Renal pelvis (tissue), 4 donors: Measurements from ENCODE around the gene COX17. TPM values are rescaled to one million over a fixed set of nuclear protein-coding genes. Genes with fewer than 3 reads are reported as not detected.
"Not testable (repeated sequence)": the region's sequence is repeated elsewhere in the genome, so short reads cannot be mapped to it uniquely, and the experiment has no call there.

Experiments
- DNase-seq: peaks from one replicate; pipeline ENCODE4 v3.0.0-alpha.2; 2013
- polyA plus RNA-seq, 3 donors: library from polyadenylated mRNA; unstranded; fragments of 120-200 nt; gene quantifications; one replicate each; pipeline ENCODE4 v1.2.1, GENCODE V29; 2013; ENCODE audit not compliant: insufficient read length in 3 of 3

Gene COX17
- polyA plus RNA-seq, 3 donors = 44.2 to 47.2 (median 45.0) TPM

- DNase-seq = no peak
Measured at GRCh38 chr3:119679874-119680273, 2.7 kb upstream of the COX17 start.

GRCh38 chr3:119678209-119678608 lies 1.0 kb upstream of the COX17 start:
- DNase-seq = not testable (repeated sequence)

GRCh38 chr3:119677641-119677934 lies 382 bp upstream of the COX17 start:
- no peak for DNase-seq

DNA sequence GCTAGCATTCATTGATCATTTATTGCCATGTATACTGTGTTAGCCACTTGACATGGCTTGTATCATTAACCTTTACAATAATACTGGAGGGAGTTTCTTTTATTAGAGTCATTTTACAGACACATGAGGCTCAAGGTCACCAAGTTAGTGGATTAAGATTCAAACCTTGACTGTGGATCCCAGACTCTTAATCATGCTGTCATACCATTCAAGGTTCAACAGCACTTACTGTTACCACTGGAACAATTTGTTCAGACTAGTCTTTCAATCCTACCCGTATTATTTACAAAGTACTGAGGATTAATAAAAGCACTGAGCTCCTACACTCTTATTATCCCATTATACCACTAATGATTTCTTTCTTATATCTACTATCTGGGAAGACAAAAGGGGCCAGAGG lies 1.2 kb downstream of the COX17 start:
- no peak for DNase-seq

DNA sequence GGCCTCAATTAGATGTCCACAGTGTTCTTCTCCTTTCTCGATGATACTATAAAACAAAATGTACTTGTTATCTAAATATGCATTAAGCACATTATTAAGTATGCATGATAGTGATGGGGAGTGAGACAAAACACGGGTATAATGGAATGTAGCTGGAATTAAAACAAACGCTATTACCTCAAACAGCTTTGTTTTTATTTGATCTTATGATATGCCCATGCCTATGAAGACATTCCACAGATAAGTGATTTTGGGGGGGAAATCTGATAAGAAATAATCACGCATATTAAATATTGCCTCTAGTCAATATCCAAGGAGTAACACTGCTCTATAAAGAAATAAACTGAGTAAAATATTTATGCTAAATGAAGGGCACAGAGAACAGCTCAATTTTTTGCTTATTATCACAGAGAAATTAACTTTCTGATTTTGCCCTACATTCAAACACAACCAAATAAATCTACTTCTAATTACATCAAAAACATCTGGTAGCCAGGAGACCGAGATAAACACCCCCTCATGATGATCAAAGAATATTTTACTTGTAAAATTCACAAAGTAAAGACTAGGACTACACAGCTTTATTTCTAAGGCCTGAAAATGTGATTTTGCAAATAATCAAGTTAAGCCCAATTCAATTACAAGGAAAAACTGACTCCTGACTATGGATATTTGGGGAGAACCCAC lies 1.9 kb downstream of the COX17 start:
- no peak for DNase-seq

DNA sequence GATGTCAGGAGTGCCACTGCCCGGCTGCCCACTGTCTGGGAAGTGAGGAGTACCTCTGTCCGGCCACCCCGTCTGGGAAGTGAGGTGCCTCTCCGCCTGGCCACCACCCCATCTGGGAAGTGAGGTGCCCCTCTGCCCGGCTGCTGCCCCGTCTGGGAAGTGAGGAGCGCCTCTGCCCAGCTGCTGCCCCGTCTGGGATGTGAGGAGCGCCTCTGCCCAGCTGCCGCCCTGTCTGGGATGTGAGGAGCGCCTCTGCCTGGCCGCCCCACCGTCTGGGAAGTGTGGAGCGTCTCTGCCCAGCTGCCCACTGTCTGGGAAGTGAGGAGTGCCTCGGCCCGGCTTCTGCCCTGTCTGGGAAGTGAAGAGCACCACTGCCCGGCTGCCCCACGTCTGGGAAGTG lies 3.3 kb downstream of the COX17 start:
- DNase-seq = no peak

GRCh38 chr3:119672776-119673175 lies 4.4 kb downstream of the COX17 start:
- no peak for DNase-seq

DNA sequence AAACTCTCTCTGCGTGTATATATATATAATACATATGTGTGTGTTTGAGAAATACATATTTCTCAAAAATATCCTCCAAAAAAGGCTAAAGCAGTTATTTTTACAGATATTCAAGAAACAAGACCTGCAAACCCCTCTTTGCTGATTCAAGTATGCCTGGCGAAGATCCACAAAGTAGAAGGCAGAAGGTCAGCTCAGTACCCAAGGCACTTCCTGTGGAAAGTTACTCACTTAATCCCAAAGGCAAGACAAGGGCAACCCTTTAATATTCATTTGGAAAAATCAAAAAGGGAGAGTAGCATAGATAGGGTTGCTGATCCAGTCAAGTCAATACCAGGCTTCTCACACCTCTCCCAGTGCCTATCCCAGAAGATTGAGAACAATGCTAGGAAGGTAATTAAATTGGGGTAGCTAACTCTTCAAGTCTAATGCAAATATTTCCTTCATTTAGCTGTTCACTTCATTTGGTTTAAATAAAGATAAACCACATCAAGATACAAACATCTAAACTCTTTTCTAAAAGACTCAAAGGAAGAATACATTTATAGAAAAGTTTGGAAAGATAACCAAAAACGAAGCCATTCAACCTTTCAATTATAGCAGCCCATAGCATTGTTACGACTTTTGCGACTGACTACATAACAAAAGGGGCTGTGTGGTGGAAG lies 7.2 kb downstream of the COX17 start:
- no peak for DNase-seq

DNA sequence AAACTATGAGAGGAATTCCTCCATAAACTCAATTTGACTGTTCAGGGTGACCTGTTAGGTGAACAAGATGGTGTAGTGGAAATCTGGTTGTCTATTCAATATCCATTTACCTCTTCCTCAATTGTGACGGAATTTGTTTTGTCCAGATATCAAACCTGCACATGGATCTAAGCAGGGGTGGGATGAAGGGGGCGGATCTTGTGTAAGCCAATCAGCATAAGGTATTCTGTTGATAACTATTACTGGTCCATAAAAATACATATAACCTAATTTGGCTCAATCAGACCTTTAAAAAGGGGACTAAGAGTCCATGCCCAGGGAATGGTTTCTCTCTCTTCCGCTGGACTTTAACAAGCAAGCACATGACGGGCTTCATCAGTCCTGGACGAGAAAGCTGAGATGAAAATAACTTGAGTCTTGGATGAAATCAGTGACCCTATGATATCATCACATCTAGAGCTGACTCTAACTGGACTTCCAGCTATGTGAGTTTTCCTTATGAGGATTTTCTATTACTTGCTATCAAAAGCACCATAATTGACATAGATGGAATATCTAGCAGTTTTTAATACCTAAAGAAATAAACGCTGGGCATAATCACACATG lies 11.1 kb downstream of the COX17 start:
- no peak for DNase-seq

DNA sequence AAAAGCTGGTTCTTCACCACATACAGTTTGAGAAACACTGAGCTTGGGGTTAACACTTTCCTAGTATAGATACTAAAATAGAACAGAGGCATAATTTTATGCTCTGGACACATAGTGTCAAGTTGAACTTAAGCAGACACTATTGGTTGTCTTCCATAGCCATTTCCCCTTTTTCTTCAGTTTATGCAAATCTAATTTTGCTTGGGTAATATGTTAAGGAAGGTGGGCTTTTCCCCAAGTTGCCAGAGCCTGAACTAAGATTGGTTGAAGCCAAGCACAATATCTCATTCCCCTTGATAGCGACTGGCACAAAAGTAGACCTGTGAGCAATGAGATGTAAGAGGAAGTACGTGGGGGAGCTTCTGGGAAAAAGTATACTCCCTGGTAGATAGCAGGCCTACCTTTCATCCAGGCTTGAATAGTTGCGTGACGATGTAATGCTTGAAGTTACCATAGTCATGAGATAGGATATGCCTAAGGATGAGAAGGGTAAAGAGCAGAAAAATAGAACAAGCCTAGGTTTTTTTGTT lies 12.3 kb downstream of the COX17 start:
- no peak for DNase-seq

DNA sequence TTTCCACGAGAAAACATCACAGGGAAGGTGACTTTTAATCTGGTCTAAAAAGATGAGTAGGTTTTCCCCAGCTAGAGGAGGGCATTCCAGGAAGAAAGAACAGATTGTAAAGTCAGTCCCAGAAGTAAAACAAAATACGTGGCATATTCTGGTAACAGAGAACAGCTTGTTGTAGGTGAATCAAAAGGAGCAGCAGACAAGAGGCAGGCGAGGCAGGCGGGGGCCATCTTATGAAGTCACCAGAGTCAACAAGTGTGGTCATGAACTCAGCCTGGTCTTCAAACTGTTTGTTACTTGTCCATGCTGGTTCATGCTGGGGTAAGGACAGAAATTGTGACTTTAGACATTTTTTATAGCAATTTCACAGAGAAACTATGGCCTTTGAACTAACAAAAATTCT lies 12.8 kb downstream of the COX17 start:
- DNase-seq = no peak

GRCh38 chr3:119663885-119664284 lies 13.3 kb downstream of the COX17 start:
- DNase-seq = no peak

- peak; percentile 30 for DNase-seq
Measured at GRCh38 chr3:119662604-119663373, 14.4 kb downstream of the COX17 start.

DNA sequence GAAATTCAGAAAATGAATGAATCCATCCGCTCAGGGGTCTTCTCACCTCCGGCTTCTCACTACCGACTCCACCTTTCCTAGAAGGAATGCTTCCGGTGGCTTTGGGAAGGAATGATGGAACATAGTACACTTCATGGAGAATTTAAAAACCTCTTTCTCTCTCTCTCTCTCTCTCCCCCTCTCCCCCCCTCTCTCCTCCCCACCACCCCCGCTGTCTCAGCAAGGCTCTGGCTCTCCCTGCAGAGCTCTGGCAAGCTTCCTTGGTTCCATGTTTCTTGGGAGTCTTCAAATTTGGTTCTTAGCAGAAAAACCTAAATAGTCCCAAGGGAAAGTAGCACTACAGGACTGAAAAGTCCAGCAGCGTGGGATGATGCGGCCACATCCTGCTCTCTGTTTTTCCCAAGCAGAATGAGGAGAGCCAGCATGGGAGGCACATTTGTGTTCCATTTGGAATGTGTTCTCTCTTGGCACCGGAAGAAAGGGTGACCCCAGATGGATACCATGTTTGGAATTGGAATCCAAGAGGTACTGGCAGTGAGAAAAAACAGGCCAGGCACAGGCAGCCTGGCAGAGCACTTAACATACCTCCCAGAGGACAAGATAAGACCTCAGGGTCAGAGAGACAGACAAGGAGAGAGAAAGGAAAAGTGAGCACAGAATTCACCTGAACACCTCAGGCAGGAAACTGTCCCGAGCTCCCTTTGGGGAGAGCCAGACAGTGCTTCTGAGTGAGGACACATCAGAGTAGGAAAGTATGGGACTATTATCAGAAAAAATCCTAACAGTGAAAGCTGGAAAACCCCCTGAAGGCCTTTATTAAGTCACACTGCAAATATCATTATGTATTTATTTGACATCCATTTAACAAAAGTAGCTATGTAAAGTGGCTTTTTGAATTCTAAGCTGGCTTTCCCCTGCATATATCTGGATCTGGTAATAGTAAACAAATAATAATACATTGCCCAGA lies 16.4 kb downstream of the COX17 start, which contains the start of gene POPDC2:
POPDC2 (minus strand) TSS at position 116 of the 967 bp plus-strand sequence. CDS start 166 bp downstream, outside the sequence.
- no peak for DNase-seq

DNA sequence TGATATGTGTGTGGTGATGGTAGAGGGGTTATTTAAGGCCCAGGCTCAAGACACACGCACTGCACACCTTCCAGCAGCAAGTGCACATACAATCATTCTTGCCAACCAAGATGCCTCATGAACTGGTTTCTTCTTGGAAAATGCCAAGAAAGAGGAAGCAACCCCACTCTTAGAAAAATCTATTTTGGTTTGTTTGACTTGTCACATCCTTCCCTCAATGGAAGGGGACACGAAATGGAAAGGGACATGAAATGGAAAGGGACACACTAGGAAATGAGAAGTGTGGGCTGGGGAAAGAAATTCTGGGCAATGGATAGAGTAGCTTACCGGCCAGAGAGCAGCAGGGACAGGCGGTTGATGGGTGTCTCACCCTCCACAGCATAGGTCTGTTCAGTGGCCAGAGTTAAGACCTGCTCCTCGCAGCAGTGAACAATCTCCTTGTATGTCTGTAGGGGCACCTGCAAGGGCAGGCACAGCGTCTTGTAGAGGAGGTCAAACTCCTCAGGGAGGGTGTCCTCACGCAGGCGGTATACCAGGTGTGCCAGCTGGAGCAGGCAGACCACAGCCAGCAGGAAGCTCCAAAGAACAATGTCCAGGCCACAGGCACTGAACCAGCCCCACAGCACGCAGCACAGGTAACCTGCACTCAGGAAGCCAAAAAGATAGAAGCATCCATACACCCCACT lies 17.5 kb downstream of the COX17 start:
- no peak for DNase-seq

DNA sequence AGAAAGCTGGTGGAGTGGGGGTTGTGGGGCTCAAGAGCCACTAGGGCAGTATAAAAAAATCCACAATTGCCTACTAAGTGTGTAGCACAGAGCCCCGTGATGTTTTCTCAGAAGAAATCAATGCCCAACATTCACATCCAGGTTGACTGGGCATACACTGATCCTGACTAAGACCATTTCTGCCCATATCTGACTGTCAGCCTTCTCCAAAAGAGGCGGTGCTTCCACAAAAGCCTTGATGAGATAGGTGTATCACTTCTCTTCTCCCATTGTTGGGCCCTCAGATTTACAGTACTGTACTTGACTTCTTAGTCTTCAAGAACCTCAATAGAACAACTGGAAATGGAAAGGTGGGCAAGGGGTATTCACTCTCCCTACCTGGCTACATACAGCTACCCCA lies 18.2 kb downstream of the COX17 start:
- no peak for DNase-seq

GRCh38 chr3:119657887-119658702 lies 19.1 kb downstream of the COX17 start:
- DNase-seq = no peak

- DNase-seq = no peak
Measured at GRCh38 chr3:119653876-119654275, 23.3 kb downstream of the COX17 start.

DNA sequence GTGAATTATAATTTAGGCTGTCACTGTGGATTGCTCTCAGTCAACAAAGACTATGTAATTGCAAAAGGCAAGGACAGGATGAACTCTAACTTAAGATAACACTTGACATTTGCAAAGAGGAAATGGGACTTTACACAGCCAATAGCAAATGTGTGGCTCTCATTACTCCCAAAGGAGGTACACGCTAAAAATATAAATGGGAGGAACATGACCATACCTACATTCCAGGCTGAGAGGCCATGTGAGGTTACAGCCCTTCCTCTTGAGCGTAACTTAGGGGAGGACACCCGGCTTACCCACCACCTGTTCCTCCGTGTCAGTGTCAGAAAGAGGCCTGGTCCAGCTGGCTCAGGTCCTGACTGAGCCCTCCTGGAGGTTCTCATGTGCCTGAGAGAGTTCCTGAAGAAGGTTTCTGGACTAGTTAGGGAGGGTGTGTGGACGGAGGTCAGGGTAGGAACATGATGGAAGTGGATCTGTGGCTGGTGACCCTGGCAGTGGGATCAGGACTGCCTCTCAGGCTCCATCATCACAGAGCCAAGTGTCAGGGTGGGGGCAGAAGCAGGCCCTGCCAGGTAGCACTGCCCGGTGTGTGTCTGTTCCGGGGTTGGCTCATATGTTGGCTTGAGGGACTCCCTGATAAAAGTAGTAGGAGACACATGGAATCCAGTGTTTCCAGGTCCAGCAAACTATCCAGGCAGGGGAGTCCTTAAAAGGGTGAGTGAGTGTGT lies 24.7 kb downstream of the COX17 start:
- no peak for DNase-seq
